Measurements from ENCODE around the gene PTPRU.

Gene PTPRU

DNA sequence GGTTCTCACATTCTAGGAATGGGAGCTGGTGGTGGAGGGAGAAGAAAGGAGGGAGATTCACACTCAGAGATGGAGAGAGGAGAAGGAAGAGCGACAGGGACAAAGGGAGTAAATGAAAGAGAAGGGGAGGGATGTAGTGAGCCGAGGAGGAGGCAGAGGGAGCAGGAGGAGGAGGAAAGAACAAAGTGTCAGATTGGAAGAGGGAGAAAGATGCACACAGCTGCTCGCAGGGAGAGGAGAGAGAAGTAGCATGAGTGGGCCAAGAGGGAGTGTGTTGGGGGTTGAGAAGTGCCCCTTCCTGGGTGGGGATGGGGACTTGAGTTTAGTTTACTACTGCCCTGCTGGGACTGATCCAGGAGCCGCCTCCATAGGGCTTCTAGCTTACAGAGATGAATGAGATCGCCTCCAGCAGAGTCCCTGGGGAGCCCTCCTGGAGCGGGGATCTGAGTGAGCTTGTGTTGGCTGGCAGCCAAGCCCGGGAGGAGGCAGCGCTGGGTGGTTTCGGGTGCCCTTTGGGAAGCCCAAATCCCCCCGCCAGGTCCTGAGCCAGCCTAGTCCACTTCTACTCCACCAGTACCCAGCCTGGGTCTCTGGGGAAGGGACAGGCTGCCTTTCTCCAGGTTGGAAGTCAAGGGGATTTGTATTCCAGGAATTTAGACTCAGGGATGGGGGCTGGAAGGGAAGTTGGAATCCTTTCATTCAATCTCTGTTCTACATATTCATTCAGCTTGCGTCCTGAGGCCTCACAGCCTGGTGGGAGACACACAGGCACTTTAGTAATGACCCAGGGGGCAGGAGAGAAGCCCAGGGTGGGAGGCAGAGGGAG, 20.9 kb downstream of the PTPRU start:
- TF ChIP-seq, protein P1, sequence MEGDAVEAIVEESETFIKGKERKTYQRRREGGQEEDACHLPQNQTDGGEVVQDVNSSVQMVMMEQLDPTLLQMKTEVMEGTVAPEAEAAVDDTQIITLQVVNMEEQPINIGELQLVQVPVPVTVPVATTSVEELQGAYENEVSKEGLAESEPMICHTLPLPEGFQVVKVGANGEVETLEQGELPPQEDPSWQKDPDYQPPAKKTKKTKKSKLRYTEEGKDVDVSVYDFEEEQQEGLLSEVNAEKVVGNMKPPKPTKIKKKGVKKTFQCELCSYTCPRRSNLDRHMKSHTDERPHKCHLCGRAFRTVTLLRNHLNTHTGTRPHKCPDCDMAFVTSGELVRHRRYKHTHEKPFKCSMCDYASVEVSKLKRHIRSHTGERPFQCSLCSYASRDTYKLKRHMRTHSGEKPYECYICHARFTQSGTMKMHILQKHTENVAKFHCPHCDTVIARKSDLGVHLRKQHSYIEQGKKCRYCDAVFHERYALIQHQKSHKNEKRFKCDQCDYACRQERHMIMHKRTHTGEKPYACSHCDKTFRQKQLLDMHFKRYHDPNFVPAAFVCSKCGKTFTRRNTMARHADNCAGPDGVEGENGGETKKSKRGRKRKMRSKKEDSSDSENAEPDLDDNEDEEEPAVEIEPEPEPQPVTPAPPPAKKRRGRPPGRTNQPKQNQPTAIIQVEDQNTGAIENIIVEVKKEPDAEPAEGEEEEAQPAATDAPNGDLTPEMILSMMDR (IDR thresholded peaks at IDR 0.05): no peak

DNA sequence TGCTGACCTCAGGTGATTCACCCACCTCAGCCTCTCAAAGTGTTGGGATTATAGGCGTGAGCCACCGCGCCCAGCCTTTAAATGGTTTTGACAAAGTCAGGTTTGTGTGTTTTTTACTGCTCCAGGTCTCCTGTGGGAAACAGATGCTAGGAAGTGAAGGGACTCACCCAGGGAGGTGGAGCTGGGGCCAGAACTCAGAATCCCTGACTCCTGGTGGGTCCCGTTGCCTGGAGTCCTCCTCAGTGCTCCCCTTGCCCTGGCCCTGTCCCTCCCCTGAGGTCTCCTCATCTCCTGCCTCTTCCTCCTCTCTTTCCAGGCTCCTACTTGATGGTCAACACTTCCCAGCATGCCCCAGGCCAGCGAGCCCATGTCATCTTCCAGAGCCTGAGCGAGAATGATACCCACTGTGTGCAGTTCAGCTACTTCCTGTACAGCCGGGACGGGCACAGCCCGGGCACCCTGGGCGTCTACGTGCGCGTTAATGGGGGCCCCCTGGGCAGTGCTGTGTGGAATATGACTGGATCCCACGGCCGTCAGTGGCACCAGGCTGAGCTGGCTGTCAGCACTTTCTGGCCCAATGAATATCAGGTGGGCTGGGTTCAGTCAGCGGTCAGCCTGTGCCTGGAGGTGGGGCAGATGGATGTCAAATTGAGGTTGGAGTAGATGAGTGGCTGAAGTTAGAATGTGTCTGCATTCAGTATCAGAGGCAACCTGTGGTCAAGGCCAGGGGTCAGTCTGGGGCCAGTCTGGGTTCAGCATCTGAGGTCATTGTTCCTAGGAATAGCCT, 22.1 kb downstream of the PTPRU start:
- H3K9me3 ChIP-seq: no peaks in the 10 kb centered on the region
- H3K36me3 ChIP-seq: no peaks in the 10 kb centered on the region
- H3K4me3 ChIP-seq (ENCODE audit: low read depth in 1 of 2, low read length in 1 of 2): no peak overlapping the region
- TF ChIP-seq, protein P1 (IDR thresholded peaks at IDR 0.05): no peak
- H3K4me1 ChIP-seq (ENCODE audit: control insufficient read depth in 1 of 2, insufficient read depth in 1 of 2, low read depth in 1 of 2, low read length in 1 of 2): peaks cover 6 to 15% of the 10 kb centered on the region in 2 experiments
- H3K27ac ChIP-seq: no peak overlapping the region
- peaks cover 73% of the 10 kb centered on the region for H3K27me3 ChIP-seq

More for the DNA sequence above, 20.9 kb downstream of the PTPRU start:
- Histone ChIP-seq H3K36me3 (no peaks in the 10 kb centered on the region), H3K27me3 (peaks cover 61% of the 10 kb centered on the region), H3K27ac (no peak overlapping the region), H3K4me3 (ENCODE audit: low read depth in 1 of 2, low read length in 1 of 2) (no peak overlapping the region), H3K9me3 (no peaks in the 10 kb centered on the region), H3K4me1 (ENCODE audit: control insufficient read depth in 1 of 2, insufficient read depth in 1 of 2, low read depth in 1 of 2, low read length in 1 of 2) (peaks cover 6 to 15% of the 10 kb centered on the region in 2 experiments)

DNA sequence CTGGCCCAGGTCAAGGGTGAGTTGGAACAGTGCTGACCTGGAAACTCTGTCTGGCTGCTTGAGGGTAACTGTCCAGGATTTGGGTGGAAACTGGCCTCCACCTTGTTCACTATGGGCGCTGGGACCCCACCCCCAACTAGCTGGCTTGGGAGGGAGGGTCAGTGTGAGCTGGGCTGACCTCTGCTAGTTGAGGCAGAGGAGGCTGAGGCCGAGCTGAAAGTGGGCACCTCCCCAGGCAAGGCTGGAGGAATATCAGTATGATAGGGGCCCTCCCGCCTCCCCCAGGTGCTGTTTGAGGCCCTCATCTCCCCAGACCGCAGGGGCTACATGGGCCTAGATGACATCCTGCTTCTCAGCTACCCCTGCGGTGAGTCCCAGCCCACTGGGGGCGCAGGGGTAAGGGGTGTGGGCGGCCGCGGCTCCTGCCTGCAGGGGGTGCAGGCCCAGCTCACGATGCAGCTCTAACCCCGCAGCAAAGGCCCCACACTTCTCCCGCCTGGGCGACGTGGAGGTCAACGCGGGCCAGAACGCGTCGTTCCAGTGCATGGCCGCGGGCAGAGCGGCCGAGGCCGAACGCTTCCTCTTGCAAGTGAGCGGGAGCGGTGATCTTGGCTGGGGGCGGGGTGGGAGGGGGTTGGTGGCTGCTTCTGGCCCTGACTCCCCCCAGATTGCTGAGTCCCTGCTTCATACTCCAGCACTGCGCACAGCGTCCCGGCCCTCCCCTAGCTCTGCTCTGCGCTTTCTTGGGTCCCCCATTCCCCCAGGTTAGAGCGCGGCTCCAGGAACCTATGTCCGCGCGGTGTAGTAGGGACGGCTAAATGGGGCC, 22.9 kb downstream of the PTPRU start:
- Histone ChIP-seq H3K27ac (no peak overlapping the region), H3K27me3 (peaks cover 79% of the 10 kb centered on the region), H3K4me1 (ENCODE audit: control insufficient read depth in 1 of 2, insufficient read depth in 1 of 2, low read depth in 1 of 2, low read length in 1 of 2) (peaks cover 2 to 15% of the 10 kb centered on the region in 2 experiments), H3K4me3 (ENCODE audit: low read depth in 1 of 2, low read length in 1 of 2) (peak overlapping the region; percentile 46 to 63), H3K9me3 (no peaks in the 10 kb centered on the region), H3K36me3 (no peaks in the 10 kb centered on the region)
- TF ChIP-seq, protein P1 (IDR thresholded peaks at IDR 0.05): no peak

DNA sequence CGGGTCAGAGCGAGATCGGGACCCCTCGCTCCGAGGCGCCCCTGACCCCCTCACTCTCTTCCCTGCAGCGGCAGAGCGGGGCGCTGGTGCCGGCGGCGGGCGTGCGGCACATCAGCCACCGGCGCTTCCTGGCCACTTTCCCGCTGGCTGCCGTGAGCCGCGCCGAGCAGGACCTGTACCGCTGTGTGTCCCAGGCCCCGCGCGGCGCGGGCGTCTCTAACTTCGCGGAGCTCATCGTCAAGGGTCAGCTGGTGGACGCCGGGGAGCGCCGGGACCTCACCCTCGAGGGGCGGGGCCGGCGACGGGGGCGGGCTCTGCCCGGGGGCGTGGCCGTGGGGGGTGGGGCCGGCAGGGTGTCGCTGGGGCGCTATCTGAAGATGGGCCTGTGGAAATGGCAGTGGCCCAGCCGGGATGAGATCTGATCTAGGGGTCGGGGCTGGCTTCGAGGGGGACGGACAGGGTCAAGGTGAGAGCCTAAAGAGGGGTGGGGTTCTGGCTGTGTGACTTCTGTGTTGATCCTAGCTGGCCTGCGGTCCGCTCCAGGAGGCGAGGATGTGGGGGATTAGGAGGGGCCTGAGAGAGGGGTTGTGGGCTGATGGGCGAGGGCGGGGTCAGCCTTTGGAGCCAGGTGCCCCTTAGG, 23.6 kb downstream of the PTPRU start:
- H3K27ac ChIP-seq: no peak overlapping the region
- no peaks in the 10 kb centered on the region for H3K36me3 ChIP-seq
- peak overlapping the region; percentile 46 to 63 for H3K4me3 ChIP-seq (ENCODE audit: low read depth in 1 of 2, low read length in 1 of 2)
- H3K4me1 ChIP-seq (ENCODE audit: control insufficient read depth in 1 of 2, insufficient read depth in 1 of 2, low read depth in 1 of 2, low read length in 1 of 2): peaks cover 0 to 15% of the 10 kb centered on the region in 2 experiments
- no peaks in the 10 kb centered on the region for H3K9me3 ChIP-seq
- TF ChIP-seq, protein P1 (IDR thresholded peaks at IDR 0.05): no peak
- peaks cover 86% of the 10 kb centered on the region for H3K27me3 ChIP-seq

DNA sequence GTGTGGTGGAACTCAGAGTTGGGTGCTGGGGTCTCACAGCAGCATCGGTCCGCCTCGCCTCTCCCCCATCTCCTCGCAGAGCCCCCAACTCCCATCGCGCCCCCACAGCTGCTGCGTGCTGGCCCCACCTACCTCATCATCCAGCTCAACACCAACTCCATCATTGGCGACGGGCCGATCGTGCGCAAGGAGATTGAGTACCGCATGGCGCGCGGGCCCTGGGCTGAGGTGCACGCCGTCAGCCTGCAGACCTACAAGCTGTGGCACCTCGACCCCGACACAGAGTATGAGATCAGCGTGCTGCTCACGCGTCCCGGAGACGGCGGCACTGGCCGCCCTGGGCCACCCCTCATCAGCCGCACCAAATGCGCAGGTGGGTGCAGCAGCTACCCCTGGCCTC, 24.2 kb downstream of the PTPRU start:
- Histone ChIP-seq H3K4me1 (ENCODE audit: control insufficient read depth in 1 of 2, insufficient read depth in 1 of 2, low read depth in 1 of 2, low read length in 1 of 2) (peaks cover 0 to 15% of the 10 kb centered on the region in 2 experiments), H3K27ac (no peak overlapping the region), H3K4me3 (ENCODE audit: low read depth in 1 of 2, low read length in 1 of 2) (no peak overlapping the region), H3K27me3 (peaks cover 92% of the 10 kb centered on the region), H3K9me3 (no peaks in the 10 kb centered on the region), H3K36me3 (no peaks in the 10 kb centered on the region)
- TF ChIP-seq, protein P1 (IDR thresholded peaks at IDR 0.05): no peak
